ENCODE data around the gene R3HDM4.

The R3HDM4 gene

DNA sequence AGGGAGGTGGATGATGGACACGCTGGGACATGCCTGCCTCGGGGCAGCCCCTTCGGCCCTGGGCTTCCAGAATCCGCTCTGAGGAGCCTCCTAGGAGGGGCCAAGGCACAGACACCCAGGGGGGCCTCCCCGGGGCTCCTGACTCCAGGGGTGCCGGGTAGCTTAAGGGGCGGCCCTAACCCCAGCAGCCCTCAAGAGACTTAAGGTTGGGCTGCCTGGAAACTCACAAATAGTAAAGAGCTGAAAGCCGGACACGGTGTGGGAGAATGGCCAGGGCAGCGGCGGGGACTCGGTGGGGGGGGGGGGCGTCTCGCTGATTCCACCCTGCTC, 20.5 kb upstream of the R3HDM4 start:
- DNase-seq: no peak
- H3K36me3 Mint-ChIP-seq (ENCODE audit: low read depth): peaks cover 46% of the 10 kb centered on the region
- H3K27ac Mint-ChIP-seq: no peak overlapping the region
- TF ChIP-seq, protein P1, sequence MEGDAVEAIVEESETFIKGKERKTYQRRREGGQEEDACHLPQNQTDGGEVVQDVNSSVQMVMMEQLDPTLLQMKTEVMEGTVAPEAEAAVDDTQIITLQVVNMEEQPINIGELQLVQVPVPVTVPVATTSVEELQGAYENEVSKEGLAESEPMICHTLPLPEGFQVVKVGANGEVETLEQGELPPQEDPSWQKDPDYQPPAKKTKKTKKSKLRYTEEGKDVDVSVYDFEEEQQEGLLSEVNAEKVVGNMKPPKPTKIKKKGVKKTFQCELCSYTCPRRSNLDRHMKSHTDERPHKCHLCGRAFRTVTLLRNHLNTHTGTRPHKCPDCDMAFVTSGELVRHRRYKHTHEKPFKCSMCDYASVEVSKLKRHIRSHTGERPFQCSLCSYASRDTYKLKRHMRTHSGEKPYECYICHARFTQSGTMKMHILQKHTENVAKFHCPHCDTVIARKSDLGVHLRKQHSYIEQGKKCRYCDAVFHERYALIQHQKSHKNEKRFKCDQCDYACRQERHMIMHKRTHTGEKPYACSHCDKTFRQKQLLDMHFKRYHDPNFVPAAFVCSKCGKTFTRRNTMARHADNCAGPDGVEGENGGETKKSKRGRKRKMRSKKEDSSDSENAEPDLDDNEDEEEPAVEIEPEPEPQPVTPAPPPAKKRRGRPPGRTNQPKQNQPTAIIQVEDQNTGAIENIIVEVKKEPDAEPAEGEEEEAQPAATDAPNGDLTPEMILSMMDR (IDR thresholded peaks at IDR 0.05): no peak
- peaks cover 25% of the 10 kb centered on the region for H3K4me1 Mint-ChIP-seq
- peaks cover 4% of the 10 kb centered on the region for H3K9me3 Mint-ChIP-seq
- H3K27me3 Mint-ChIP-seq (ENCODE audit: low read depth, poor library complexity): peaks cover 5% of the 10 kb centered on the region
- H3K4me3 Mint-ChIP-seq: no peak overlapping the region

DNA sequence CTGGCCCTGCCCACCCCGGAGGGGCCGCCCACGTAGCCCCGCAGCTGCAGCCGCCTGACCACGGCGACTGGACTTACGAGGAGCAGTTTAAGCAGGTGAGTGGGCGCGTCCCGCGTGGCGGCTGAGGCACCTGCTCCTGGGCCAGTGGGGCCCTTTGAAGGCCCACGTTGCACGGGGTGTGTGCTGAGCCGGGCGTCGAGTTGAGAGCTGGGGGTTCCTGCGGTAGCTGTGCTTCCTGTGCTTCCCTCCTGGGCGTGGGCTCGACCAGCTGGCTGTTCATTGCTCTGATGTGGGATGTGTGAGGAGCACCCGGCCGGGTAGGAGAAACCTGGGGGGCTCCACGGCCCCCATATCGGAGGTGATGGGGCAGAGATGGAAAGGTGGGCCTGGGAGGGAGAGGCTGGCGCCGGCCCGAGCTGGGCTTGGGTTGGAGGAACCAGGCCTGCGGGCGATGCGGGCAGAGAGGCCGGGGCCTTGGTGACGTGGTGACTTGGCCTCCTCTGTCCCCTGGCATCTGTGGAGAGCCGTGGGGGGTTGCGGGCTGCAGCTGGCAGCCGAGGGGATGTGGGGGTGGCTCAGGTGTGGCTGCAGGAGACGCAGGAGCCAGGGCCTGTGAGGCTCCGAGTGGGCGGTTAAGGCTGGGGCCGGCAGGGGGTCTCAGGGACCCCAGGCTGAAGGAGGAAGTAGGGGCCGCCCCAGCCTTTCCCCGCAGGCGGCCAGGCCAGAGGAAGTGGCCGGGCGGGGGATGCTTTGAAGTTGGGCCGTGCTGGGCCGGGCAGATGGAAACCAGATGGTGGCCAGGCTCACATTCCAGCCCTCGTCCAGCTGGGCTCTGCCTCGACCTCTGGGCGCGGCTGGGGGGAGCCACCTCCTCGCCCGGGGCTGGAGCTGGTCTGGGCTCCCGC, 19.9 kb upstream of the R3HDM4 start:
- H3K27ac Mint-ChIP-seq: peak overlapping the region; percentile 64

DNA sequence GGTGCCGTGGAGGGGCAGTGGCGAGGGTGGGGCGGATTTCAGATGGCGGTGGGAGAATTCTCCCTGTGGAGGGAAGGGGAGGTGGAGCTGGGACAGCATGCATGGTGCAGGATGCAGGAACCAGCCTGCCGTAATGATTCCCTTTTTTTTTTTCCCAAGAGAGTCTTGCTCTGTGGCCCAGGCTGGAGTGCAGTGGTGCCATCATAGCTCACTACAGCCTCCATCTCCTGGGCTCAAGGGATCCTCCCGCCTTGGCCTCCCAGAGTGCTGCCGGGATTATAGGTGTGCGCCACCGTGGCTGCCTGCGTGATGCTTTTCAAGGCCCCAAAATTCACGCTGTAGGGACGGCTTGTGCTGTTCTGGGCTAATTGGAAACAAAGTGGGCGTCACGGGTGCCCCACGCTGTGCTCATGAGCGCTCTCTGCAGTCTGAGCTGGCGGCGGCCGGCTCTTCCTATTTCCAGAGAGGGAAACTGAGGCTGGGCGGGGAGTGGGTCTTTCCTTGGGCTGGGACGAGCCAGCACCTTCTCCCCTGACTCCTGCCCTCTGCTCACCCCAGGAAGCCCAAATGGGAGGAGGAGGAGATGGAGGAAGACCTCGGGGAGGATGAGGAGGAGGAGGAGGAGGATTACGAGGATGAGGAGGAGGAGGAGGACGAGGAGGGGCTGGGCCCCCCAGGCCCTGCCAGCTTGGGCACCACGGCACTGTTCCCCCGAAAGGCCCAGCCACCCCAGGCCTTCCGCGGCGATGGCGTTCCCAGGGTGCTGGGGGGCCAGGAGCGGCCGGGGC, 19.0 kb upstream of the R3HDM4 start:
- no peaks in the 10 kb centered on the region for H3K9me3 Mint-ChIP-seq
- peaks cover 27% of the 10 kb centered on the region for H3K4me1 Mint-ChIP-seq
- DNase-seq: no peak
- peak overlapping the region; percentile 61 for H3K27ac Mint-ChIP-seq
- H3K27me3 Mint-ChIP-seq (ENCODE audit: low read depth, poor library complexity): peaks cover 5% of the 10 kb centered on the region
- peaks cover 32% of the 10 kb centered on the region for H3K36me3 Mint-ChIP-seq (ENCODE audit: low read depth)
- no peak overlapping the region for H3K4me3 Mint-ChIP-seq
- TF ChIP-seq, protein P1 (IDR thresholded peaks at IDR 0.05): no peak

More for the DNA sequence above, 19.9 kb upstream of the R3HDM4 start:
- H3K27me3 Mint-ChIP-seq (ENCODE audit: low read depth, poor library complexity): peaks cover 5% of the 10 kb centered on the region
- peak; percentile 83 for DNase-seq
- H3K4me1 Mint-ChIP-seq: peaks cover 23% of the 10 kb centered on the region
- TF ChIP-seq, protein P1 (IDR thresholded peaks at IDR 0.05): no peak
- peaks cover 4% of the 10 kb centered on the region for H3K9me3 Mint-ChIP-seq
- no peak overlapping the region for H3K4me3 Mint-ChIP-seq
- H3K36me3 Mint-ChIP-seq (ENCODE audit: low read depth): peaks cover 40% of the 10 kb centered on the region

DNA sequence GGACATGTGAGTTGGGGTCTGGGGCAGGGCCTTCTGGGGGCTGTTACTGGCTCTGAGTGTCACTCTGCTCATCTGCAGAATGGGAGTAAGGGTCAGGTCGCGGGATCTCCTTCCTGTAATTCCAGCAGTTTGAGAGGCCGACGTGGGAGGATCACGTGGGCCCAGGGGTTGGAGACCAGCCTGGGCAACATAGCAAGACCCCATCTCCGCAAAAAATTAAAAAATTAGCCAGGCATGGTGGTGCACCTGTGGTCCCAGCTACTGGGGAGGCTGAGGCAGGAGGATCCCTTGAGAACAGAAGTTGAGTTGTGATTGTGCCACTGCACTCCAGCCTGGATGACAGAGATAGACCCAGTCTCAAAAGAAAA, 16.9 kb upstream of the R3HDM4 start:
- no peak overlapping the region for H3K27ac Mint-ChIP-seq
- TF ChIP-seq, protein P1 (IDR thresholded peaks at IDR 0.05): no peak
- peaks cover 27% of the 10 kb centered on the region for H3K4me1 Mint-ChIP-seq
- H3K9me3 Mint-ChIP-seq: no peaks in the 10 kb centered on the region
- peak overlapping the region; percentile 15 for H3K4me3 Mint-ChIP-seq
- H3K36me3 Mint-ChIP-seq (ENCODE audit: low read depth): peaks cover 14% of the 10 kb centered on the region
- peaks cover 5% of the 10 kb centered on the region for H3K27me3 Mint-ChIP-seq (ENCODE audit: low read depth, poor library complexity)
- DNase-seq: no peak

DNA sequence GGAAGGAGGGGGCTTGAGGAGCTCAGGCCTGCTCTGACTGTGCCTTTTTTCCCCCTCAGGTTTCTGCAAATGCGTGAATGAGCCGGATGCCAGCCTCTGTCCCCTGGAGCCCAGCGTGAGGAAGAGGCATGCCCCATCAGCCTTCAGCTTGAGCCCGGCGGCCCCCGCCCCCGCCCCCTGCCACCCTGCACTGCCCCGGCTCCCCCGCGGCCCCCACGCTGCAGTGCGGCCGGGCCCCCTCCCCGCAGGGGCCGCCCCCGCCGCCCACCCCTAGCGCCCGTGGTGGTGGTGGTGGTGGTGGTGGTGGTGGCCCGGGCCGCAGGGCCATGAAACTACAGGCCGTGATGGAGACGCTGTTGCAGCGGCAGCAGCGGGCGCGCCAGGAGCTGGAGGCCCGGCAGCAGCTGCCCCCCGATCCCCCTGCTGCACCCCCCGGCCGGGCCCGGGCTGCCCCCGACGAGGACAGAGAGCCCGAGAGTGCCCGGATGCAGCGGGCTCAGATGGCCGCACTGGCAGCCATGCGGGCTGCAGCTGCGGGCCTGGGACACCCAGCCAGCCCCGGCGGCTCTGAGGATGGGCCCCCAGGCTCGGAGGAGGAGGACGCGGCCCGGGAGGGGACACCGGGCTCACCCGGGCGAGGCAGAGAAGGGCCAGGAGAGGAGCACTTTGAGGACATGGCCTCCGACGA, 16.3 kb upstream of the R3HDM4 start:
- H3K9me3 Mint-ChIP-seq: no peaks in the 10 kb centered on the region
- peaks cover 14% of the 10 kb centered on the region for H3K36me3 Mint-ChIP-seq (ENCODE audit: low read depth)
- TF ChIP-seq, protein P1 (IDR thresholded peaks at IDR 0.05): no peak
- no peak for DNase-seq
- H3K4me3 Mint-ChIP-seq: no peak overlapping the region
- H3K27ac Mint-ChIP-seq: no peak overlapping the region
- H3K27me3 Mint-ChIP-seq (ENCODE audit: low read depth, poor library complexity): peaks cover 5% of the 10 kb centered on the region
- H3K4me1 Mint-ChIP-seq: peaks cover 27% of the 10 kb centered on the region

All from nephron progenitor cell (in vitro differentiated cells).